CD14-positive monocyte (primary cell): ENCODE measurements around the gene NCOA7. TPM values are rescaled to one million over a fixed set of nuclear protein-coding genes. Genes with fewer than 3 reads are reported as not detected.

ENCODE experiments used
- DNase-seq, 3 donors: peaks; one replicate each; pipeline ENCODE4 v3.0.0-alpha.2; 2011 to 2022
- H2AFZ ChIP-seq: 2 replicates; pipeline ENCODE4 v1.6.0; 2012; ENCODE audit warnings: mild to moderate bottlenecking, low read depth, low read length, inconsistent platforms; ENCODE audit not compliant: insufficient read depth, poor library complexity, severe bottlenecking
- H3K27ac ChIP-seq, 2 donors: 1 replicate in 1 of 2; 2 replicates in 1 of 2; pipeline ENCODE4 v1.5.1; 2012 to 2013; ENCODE audit warnings: low read length in 2 of 2, control low read depth in 1 of 2, inconsistent platforms in 1 of 2, low read depth in 1 of 2, mild to moderate bottlenecking in 1 of 2
- H3K27me3 ChIP-seq, 2 donors: one replicate each; pipeline versions ENCODE4 v1.6.0 to v1.6.1; 2011 to 2013; ENCODE audit warnings: low read length in 2 of 2; ENCODE audit not compliant: control insufficient read depth in 2 of 2, insufficient read depth in 2 of 2
- H3K36me3 ChIP-seq, 2 donors: replicated peaks in 1 of 2; 1 replicate in 1 of 2; 2 replicates in 1 of 2; pipeline versions ENCODE4 v1.5.1 to v1.6.1; 2012 to 2013; ENCODE audit warnings: low read length in 2 of 2, control low read depth in 1 of 2, inconsistent platforms in 1 of 2, mild to moderate bottlenecking in 1 of 2; ENCODE audit not compliant: insufficient read depth in 2 of 2, control insufficient read depth in 1 of 2
- H3K4me1 ChIP-seq, 2 donors: 1 replicate in 1 of 2; 2 replicates in 1 of 2; pipeline versions ENCODE4 v1.5.1 to v1.6.1; 2012 to 2013; ENCODE audit warnings: low read length in 2 of 2, control low read depth in 1 of 2, inconsistent platforms in 1 of 2, mild to moderate bottlenecking in 1 of 2, moderate library complexity in 1 of 2; ENCODE audit not compliant: insufficient read depth in 2 of 2, control insufficient read depth in 1 of 2
- H3K4me2 ChIP-seq: replicated peaks from 2 replicates; pipeline ENCODE3; 2012; ENCODE audit warnings: low read length, moderate library complexity, mild to moderate bottlenecking; ENCODE audit not compliant: poor library complexity, severe bottlenecking; ENCODE audit errors: extremely low read depth
- H3K4me3 ChIP-seq, 3 experiments: fragments of 200-600 bp in 1 of 3; sonication (generic) in 1 of 3; replicated peaks in 1 of 3; 1 replicate in 2 of 3; 2 replicates in 1 of 3; pipeline ENCODE4 v1.5.1; 2011 to 2013; ENCODE audit warnings: low read length in 3 of 3, mild to moderate bottlenecking in 3 of 3, control low read depth in 2 of 3, low read depth in 2 of 3, inconsistent platforms in 1 of 3, moderate library complexity in 1 of 3
- H3K79me2 ChIP-seq: 2 replicates; pipeline ENCODE4 v1.6.0; 2012; ENCODE audit warnings: mild to moderate bottlenecking, control low read depth, inconsistent platforms, low read length, moderate library complexity; ENCODE audit not compliant: insufficient read depth
- H3K9ac ChIP-seq: 2 replicates; pipeline ENCODE4 v1.6.0; 2017; ENCODE audit warnings: low read length, mild to moderate bottlenecking; ENCODE audit not compliant: insufficient read depth, poor library complexity, severe bottlenecking
- H3K9me3 ChIP-seq, 2 donors: replicated peaks in 1 of 2; 1 replicate in 1 of 2; 2 replicates in 1 of 2; pipeline versions ENCODE4 v1.5.1 to v1.6.1; 2012 to 2013; ENCODE audit warnings: low read length in 2 of 2, control low read depth in 1 of 2; ENCODE audit not compliant: control insufficient read depth in 1 of 2, insufficient read depth in 1 of 2
- H4K20me1 ChIP-seq: 2 replicates; pipeline ENCODE4 v1.6.0; 2012; ENCODE audit warnings: mild to moderate bottlenecking, low read length, control low read depth, moderate library complexity; ENCODE audit not compliant: insufficient read depth
- H3K27ac Mint-ChIP-seq, 7 donors: one replicate each; pipeline ENCODE4 v1.8.0; 2020; ENCODE audit warnings: mild to moderate bottlenecking in 7 of 7, mixed read lengths in 7 of 7, moderate library complexity in 6 of 7, inconsistent platforms in 2 of 7
- H3K27me3 Mint-ChIP-seq, 3 donors: one replicate each; pipeline ENCODE4 v1.8.0; 2021 to 2022; ENCODE audit warnings: low read depth in 3 of 3, mild to moderate bottlenecking in 3 of 3, mixed read lengths in 3 of 3, moderate library complexity in 3 of 3, inconsistent platforms in 1 of 3
- H3K36me3 Mint-ChIP-seq, 2 donors: one replicate each; pipeline ENCODE4 v1.8.0; 2020; ENCODE audit warnings: mixed read lengths in 2 of 2, inconsistent platforms in 1 of 2, mild to moderate bottlenecking in 1 of 2
- H3K4me1 Mint-ChIP-seq: one replicate; pipeline ENCODE4 v1.8.0; 2020; ENCODE audit warnings: mild to moderate bottlenecking, mixed read lengths
- H3K4me3 Mint-ChIP-seq, 2 donors: one replicate each; pipeline ENCODE4 v1.8.0; 2020; ENCODE audit warnings: mild to moderate bottlenecking in 2 of 2, mixed read lengths in 2 of 2, moderate library complexity in 1 of 2
- H3K9me3 Mint-ChIP-seq, 7 donors: one replicate each; pipeline ENCODE4 v1.8.0; 2020 to 2022; ENCODE audit warnings: mixed read lengths in 7 of 7, mild to moderate bottlenecking in 6 of 7, moderate library complexity in 6 of 7, inconsistent platforms in 2 of 7
- CTCF ChIP-seq: fragments of 200-600 bp; IDR thresholded peaks from one replicate; pipeline ENCODE4 v1.8.0; 2022; ENCODE audit warnings: antibody characterized with exemption, mild to moderate bottlenecking
- WGBS: methylation state at CpG from one replicate; pipeline ENCODE4 v1.1.5; 2013; ENCODE audit warnings: missing lambda C conversion rate; ENCODE audit not compliant: insufficient coverage; 5-methylcytosine and 5-hydroxymethylcytosine counted together
- intact Hi-C, 2 donors: fragments of 100-400 bp; cut with micrococcal nuclease; formaldehyde crosslinking; loops; one replicate each; pipeline versions ENCODE4 v1.15.0 to v1.15.1; 2023
- polyA plus RNA-seq, 3 donors: library from polyadenylated mRNA; depleted of rRNA in 1 of 3; unstranded in 2 of 3; stranded (reverse) in 1 of 3; fragments of 300-500 nt in 2 of 3; fragments of >200 nt in 1 of 3; fragmentation: Illumina TruSeq in 2 of 3; gene quantifications; 1 replicate in 2 of 3; 2 replicates in 1 of 3; pipeline ENCODE4 v1.2.3, GENCODE V29; 2012 to 2021

The NCOA7 gene
- polyA plus RNA-seq, 3 donors, result 8.3 to 21.9 (median 11.2) TPM

DNA sequence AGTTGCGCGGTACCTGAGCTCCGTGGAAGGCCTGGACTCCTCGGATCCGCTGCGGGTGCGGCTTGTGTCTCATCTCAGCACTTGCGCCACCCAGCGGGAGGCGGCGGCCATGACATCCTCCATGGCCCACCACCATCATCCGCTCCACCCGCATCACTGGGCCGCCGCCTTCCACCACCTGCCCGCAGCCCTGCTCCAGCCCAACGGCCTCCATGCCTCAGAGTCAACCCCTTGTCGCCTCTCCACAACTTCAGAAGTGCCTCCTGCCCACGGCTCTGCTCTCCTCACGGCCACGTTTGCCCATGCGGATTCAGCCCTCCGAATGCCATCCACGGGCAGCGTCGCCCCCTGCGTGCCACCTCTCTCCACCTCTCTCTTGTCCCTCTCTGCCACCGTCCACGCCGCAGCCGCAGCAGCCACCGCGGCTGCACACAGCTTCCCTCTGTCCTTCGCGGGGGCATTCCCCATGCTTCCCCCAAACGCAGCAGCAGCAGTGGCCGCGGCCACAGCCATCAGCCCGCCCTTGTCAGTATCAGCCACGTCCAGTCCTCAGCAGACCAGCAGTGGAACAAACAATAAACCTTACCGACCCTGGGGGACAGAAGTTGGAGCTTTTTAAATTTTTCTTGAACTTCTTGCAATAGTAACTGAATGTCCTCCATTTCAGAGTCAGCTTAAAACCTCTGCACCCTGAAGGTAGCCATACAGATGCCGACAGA, 31.4 kb upstream of the NCOA7 start:
- Mint-ChIP-seq H3K4me1 (no peaks in the 10 kb centered on the region), H3K27ac (no peak overlapping the region), H3K36me3 (no peaks in the 10 kb centered on the region), H3K4me3 (peak overlapping the region; percentile 17 to 68), H3K9me3 (peaks cover 0 to 2% (median 0%) of the 10 kb centered on the region in 7 donors), H3K27me3 (peaks cover 30 to 54% (median 33%) of the 10 kb centered on the region in 3 donors)
- Histone ChIP-seq H2AFZ (no peak overlapping the region), H3K36me3 (no peaks in the 10 kb centered on the region), H3K27me3 (peaks cover 40 to 70% of the 10 kb centered on the region in 2 donors), H3K4me3 (no peak overlapping the region), H3K27ac (no peak overlapping the region), H3K4me2 (no peak overlapping the region), H3K79me2 (no peaks in the 10 kb centered on the region), H3K4me1 (no peaks in the 10 kb centered on the region), H3K9me3 (no peaks in the 10 kb centered on the region), H3K9ac (no peak overlapping the region), H4K20me1 (no peaks in the 10 kb centered on the region)
- WGBS, result 86% methylated on average over 35 of the region's 42 CpGs
- no peak for DNase-seq
- intact Hi-C loops, result no loop called here
- TF ChIP-seq CTCF, result no peak

DNA sequence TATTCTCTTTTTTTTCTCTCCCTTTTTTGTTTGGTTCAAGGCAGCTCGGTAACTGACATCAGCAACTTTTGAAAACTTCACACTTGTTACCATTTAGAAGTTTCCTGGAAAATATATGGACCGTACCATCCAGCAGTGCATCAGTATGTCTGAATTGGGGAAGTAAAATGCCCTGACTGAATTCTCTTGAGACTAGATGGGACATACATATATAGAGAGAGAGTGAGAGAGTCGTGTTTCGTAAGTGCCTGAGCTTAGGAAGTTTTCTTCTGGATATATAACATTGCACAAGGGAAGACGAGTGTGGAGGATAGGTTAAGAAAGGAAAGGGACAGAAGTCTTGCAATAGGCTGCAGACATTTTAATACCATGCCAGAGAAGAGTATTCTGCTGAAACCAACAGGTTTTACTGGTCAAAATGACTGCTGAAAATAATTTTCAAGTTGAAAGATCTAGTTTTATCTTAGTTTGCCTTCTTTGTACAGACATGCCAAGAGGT, 30.8 kb upstream of the NCOA7 start:
- H3K27me3 ChIP-seq, result peaks cover 39 to 65% of the 10 kb centered on the region in 2 donors
- DNase-seq, result no peak
- peak overlapping the region in 1 of 2 donors; percentile 12 for H3K4me3 Mint-ChIP-seq

More for the DNA sequence above, 30.8 kb upstream of the NCOA7 start:
- Histone ChIP-seq H3K36me3 (no peaks in the 10 kb centered on the region), H3K9me3 (no peaks in the 10 kb centered on the region), H3K27ac (no peak overlapping the region), H3K9ac (no peak overlapping the region), H3K4me3 (no peak overlapping the region), H3K4me2 (no peak overlapping the region), H4K20me1 (no peaks in the 10 kb centered on the region), H3K4me1 (no peaks in the 10 kb centered on the region), H3K79me2 (no peaks in the 10 kb centered on the region), H2AFZ (no peak overlapping the region)
- TF ChIP-seq CTCF, result no peak
- Mint-ChIP-seq H3K36me3 (no peaks in the 10 kb centered on the region), H3K27me3 (peaks cover 23 to 51% (median 31%) of the 10 kb centered on the region in 3 donors), H3K4me1 (no peaks in the 10 kb centered on the region), H3K27ac (no peak overlapping the region), H3K9me3 (peaks cover 0 to 2% (median 0%) of the 10 kb centered on the region in 7 donors)
- WGBS, result 48% methylated on average over 2 of the region's 5 CpGs
- intact Hi-C loops, result no loop called here
